ENCODE data around the gene GALT.

- no peak for TF ChIP-seq CTCF (conservative IDR thresholded peaks at IDR 0.05 in 1 of 2, IDR thresholded peaks at IDR 0.05 in 1 of 2; ENCODE audit: extremely low read depth in 1 of 2, insufficient read depth in 1 of 2, low read depth in 1 of 2, low read length in 2 of 2)
- no peak for TF ChIP-seq EZH2 (IDR thresholded peaks at IDR 0.05; ENCODE audit: borderline replicate concordance, low read length)
Observed at GRCh38 chr9:34655394-34655793, 8.9 kb downstream of the GALT start.
